HepG2 (cell line): ENCODE data around the gene MTIF3. TPM values are rescaled to one million over a fixed set of nuclear protein-coding genes. Genes with fewer than 3 reads are reported as not detected.

Source experiments
- CREBL2 ChIP-seq: sonication (generic); formaldehyde crosslinking; IDR thresholded peaks from 2 replicates; pipeline ENCODE4 v1.8.1; 2023; ENCODE audit warnings: missing genetic modification reagents, mild to moderate bottlenecking, borderline replicate concordance
- FOXA1 ChIP-seq, 2 experiments: fragments of 450-650 bp in 1 of 2; sonication (generic) in 1 of 2; formaldehyde crosslinking in 1 of 2; IDR thresholded peaks; 2 replicates each; pipeline versions ENCODE4 v1.4.0 to v1.6.1; 2016 to 2020; ENCODE audit warnings: missing genetic modification reagents in 1 of 2
- GABPA ChIP-seq, 2 experiments: IDR thresholded peaks; 2 replicates each; pipeline ENCODE4 v1.6.1; 2011 to 2016; ENCODE audit warnings: low read depth in 2 of 2, low read length in 1 of 2, missing biosample characterization in 1 of 2, missing genetic modification characterization in 1 of 2
- JUN ChIP-seq: sonication (generic); formaldehyde crosslinking; IDR thresholded peaks from 2 replicates; pipeline ENCODE4 v1.4.0; 2020; ENCODE audit warnings: mild to moderate bottlenecking, missing genetic modification reagents
- NFKB2 ChIP-seq: sonication (generic); formaldehyde crosslinking; IDR thresholded peaks from 2 replicates; pipeline ENCODE4 v1.4.0; 2020; ENCODE audit warnings: missing genetic modification reagents, borderline replicate concordance
- NFYB ChIP-seq: sonication (generic); formaldehyde crosslinking; IDR thresholded peaks from 2 replicates; pipeline ENCODE4 v1.4.0; 2020; ENCODE audit warnings: missing genetic modification reagents
- RNF219 ChIP-seq: sonication (generic); formaldehyde crosslinking; IDR thresholded peaks from 2 replicates; pipeline ENCODE4 v1.5.0; 2020; ENCODE audit warnings: mild to moderate bottlenecking, missing genetic modification reagents
- SMARCE1 ChIP-seq: fragments of 450-650 bp; IDR thresholded peaks from 2 replicates; pipeline ENCODE4 v1.6.1; 2017; ENCODE audit warnings: borderline replicate concordance
- SOX6 ChIP-seq, 2 experiments: fragments of 450-650 bp in 1 of 2; sonication (generic) in 1 of 2; formaldehyde crosslinking in 1 of 2; IDR thresholded peaks; 2 replicates each; pipeline versions ENCODE4 v1.4.0 to v1.6.1; 2017 to 2020; ENCODE audit warnings: antibody characterized with exemption in 1 of 2, mild to moderate bottlenecking in 1 of 2, missing genetic modification reagents in 1 of 2
- SRSF1 ChIP-seq: fragments of 200-400 bp; formaldehyde crosslinking; optimal IDR thresholded peaks from 2 replicates; pipeline ENCODE3; 2017; ENCODE audit warnings: mild to moderate bottlenecking, low read depth, low read length, moderate library complexity
- TCF12 ChIP-seq, 2 experiments: fragments of 450-650 bp in 1 of 2; sonication (generic) in 1 of 2; formaldehyde crosslinking in 1 of 2; IDR thresholded peaks; 2 replicates each; pipeline versions ENCODE4 v1.6.1 to v1.8.0; 2017 to 2022; ENCODE audit warnings: antibody characterized with exemption in 1 of 2, mild to moderate bottlenecking in 1 of 2, missing genetic modification reagents in 1 of 2, moderate library complexity in 1 of 2
- TGIF2 ChIP-seq: IDR thresholded peaks from 2 replicates; pipeline ENCODE4 v1.6.1; 2016; ENCODE audit warnings: control low read depth, missing compliant biosample characterization
- THAP7 ChIP-seq: sonication (generic); formaldehyde crosslinking; IDR thresholded peaks from 2 replicates; pipeline ENCODE4 v1.8.1; 2023; ENCODE audit warnings: mild to moderate bottlenecking, missing genetic modification reagents
- ZBTB1 ChIP-seq: sonication (generic); formaldehyde crosslinking; IDR thresholded peaks from 2 replicates; pipeline ENCODE4 v1.4.0; 2020; ENCODE audit warnings: missing genetic modification reagents, borderline replicate concordance
- ZNF17 ChIP-seq: sonication (generic); formaldehyde crosslinking; IDR thresholded peaks from 2 replicates; pipeline ENCODE4 v1.5.0; 2020; ENCODE audit warnings: mild to moderate bottlenecking, missing genetic modification reagents
- ZNF205 ChIP-seq: IDR thresholded peaks from 2 replicates; pipeline ENCODE4 v1.6.1; 2018; ENCODE audit warnings: missing biosample characterization, missing genetic modification reagents
- ZNF292 ChIP-seq: sonication (generic); formaldehyde crosslinking; IDR thresholded peaks from 2 replicates; pipeline ENCODE4 v1.8.1; 2022; ENCODE audit warnings: mild to moderate bottlenecking, low read depth, missing genetic modification reagents, borderline replicate concordance
- ZNF414 ChIP-seq: sonication (generic); formaldehyde crosslinking; IDR thresholded peaks from 2 replicates; pipeline ENCODE4 v1.5.0; 2020; ENCODE audit warnings: missing genetic modification reagents
- ZNF460 ChIP-seq: sonication (generic); formaldehyde crosslinking; IDR thresholded peaks from 2 replicates; pipeline ENCODE4 v1.5.1; 2020; ENCODE audit warnings: missing genetic modification reagents, mild to moderate bottlenecking, borderline replicate concordance
- ZNF550 ChIP-seq: sonication (generic); formaldehyde crosslinking; IDR thresholded peaks from 2 replicates; pipeline ENCODE4 v1.4.0; 2020; ENCODE audit warnings: mild to moderate bottlenecking, missing genetic modification reagents, borderline replicate concordance
- ZNF558 ChIP-seq: sonication (generic); formaldehyde crosslinking; IDR thresholded peaks from 2 replicates; pipeline ENCODE4 v1.9.0; 2022; ENCODE audit warnings: mild to moderate bottlenecking, missing genetic modification reagents, borderline replicate concordance
- ZNF570 ChIP-seq: sonication (generic); formaldehyde crosslinking; IDR thresholded peaks from 2 replicates; pipeline ENCODE4 v1.4.0; 2020; ENCODE audit warnings: mild to moderate bottlenecking, missing genetic modification reagents, borderline replicate concordance
- ZNF770 ChIP-seq: sonication (generic); formaldehyde crosslinking; IDR thresholded peaks from 2 replicates; pipeline ENCODE4 v1.5.0; 2020; ENCODE audit warnings: mild to moderate bottlenecking, missing genetic modification reagents
- ZSCAN22 ChIP-seq: sonication (generic); formaldehyde crosslinking; IDR thresholded peaks from 2 replicates; pipeline ENCODE4 v1.4.0; 2020; ENCODE audit warnings: mild to moderate bottlenecking, missing genetic modification reagents
- polyA plus RNA-seq, 8 experiments: library from polyadenylated mRNA; depleted of rRNA in 3 of 8; stranded (reverse) in 7 of 8; unstranded in 1 of 8; fragments of >200 nt; fragmentation: Illumina TruSeq in 4 of 8; extraction: Trizol in 4 of 8; gene quantifications; 2 replicates each; pipeline versions ENCODE4 v1.2.1 to v1.2.3, GENCODE V29; 2011 to 2016; ENCODE audit warnings: low read depth in 4 of 8, missing spikeins in 1 of 8, mixed read lengths in 1 of 8; ENCODE audit not compliant: insufficient read depth in 1 of 8
- total RNA-seq, 5 experiments: library from RNA; depleted of rRNA; stranded (reverse); fragments of >200 nt; fragmentation: Illumina TruSeq; extraction: Trizol; gene quantifications; 2 replicates each; pipeline ENCODE4 v1.2.3, GENCODE V29; 2016; ENCODE audit warnings: low read depth in 1 of 5

The MTIF3 gene
- total and polyA plus RNA-seq, 2 of the 13 experiments (the other 11 are each of a cell fraction or from before 2014, with no cell fraction given): 33.7 to 40.6 TPM

GRCh38 chr13:27396252-27396846 lies 54.0 kb downstream of the MTIF3 start (continued):
- no peak for TF ChIP-seq CREBL2
- no peak for TF ChIP-seq NFKB2 (CRISPR knock-in tag)
- TF ChIP-seq ZNF414 (CRISPR knock-in tag): peak; percentile 46; the same call in 1 of the 2 replicates
- no peak for TF ChIP-seq ZNF550 (CRISPR knock-in tag)
- TF ChIP-seq ZNF570 (CRISPR knock-in tag): no peak
- no peak for TF ChIP-seq ZNF558 (CRISPR knock-in tag)
- TF ChIP-seq ZNF205 (CRISPR knock-in tag): 0 out of 2 replicates have a peak, but pooled peaks have one; percentile 38
- TF ChIP-seq ZNF17 (CRISPR knock-in tag): no peak
- no peak for TF ChIP-seq ZNF460 (CRISPR knock-in tag)
- TF ChIP-seq ZBTB1 (CRISPR knock-in tag): no peak
- TF ChIP-seq TGIF2: no peak
- no peak for TF ChIP-seq SOX6 (IDR thresholded peaks at IDR 0.05)
- peak; percentile 86 for TF ChIP-seq SOX6 (CRISPR knock-in tag; IDR thresholded peaks at IDR 0.05)
- peak; percentile 94 for TF ChIP-seq ZNF292
- 0 out of 2 replicates have a peak, but pooled peaks have one; percentile 59 for TF ChIP-seq JUN (CRISPR knock-in tag)
- TF ChIP-seq ZNF770 (CRISPR knock-in tag): no peak
- 0 out of 2 replicates have a peak, but pooled peaks have one; percentile 46 for TF ChIP-seq THAP7 (CRISPR knock-in tag)
- no peak for TF ChIP-seq SMARCE1
- TF ChIP-seq NFYB (CRISPR knock-in tag): no peak
- TF ChIP-seq RNF219: no peak
- TF ChIP-seq ZSCAN22 (CRISPR knock-in tag): no peak
- no peak for TF ChIP-seq SRSF1
- TF ChIP-seq TCF12 (IDR thresholded peaks at IDR 0.05): no peak
- no peak for TF ChIP-seq TCF12 (CRISPR knock-in tag; IDR thresholded peaks at IDR 0.05)
- no peak for TF ChIP-seq GABPA (IDR thresholded peaks at IDR 0.05; ENCODE audit: low read depth, low read length)
- peak; percentile 74 for TF ChIP-seq GABPA (CRISPR knock-in tag; IDR thresholded peaks at IDR 0.05; ENCODE audit: low read depth)
- no peak for TF ChIP-seq FOXA1 (IDR thresholded peaks at IDR 0.05)
- peak; percentile 71 for TF ChIP-seq FOXA1 (CRISPR knock-in tag; IDR thresholded peaks at IDR 0.05)
